OCI-LY1 (cell line): ENCODE data around the gene BACH2.

ENCODE experiments used
- H2AFZ ChIP-seq: fragments of 200-600 bp; sonication (generic), shearing (Covaris generic); 2 replicates; pipeline ENCODE4 v1.6.0; 2014; ENCODE audit warnings: antibody characterized with exemption, mild to moderate bottlenecking, low read length
- H3F3A ChIP-seq: fragments of 200-600 bp; sonication (generic), shearing (Covaris generic); 2 replicates; pipeline ENCODE4 v1.6.0; 2014; ENCODE audit warnings: mild to moderate bottlenecking, antibody characterized with exemption, low read length, moderate library complexity; ENCODE audit not compliant: insufficient read depth
- H3K27ac ChIP-seq: fragments of 200-600 bp; sonication (generic); 2 replicates; pipeline ENCODE4 v1.5.1; 2014; ENCODE audit warnings: low read length, mixed run types, mild to moderate bottlenecking, low read depth; ENCODE audit not compliant: poor library complexity, severe bottlenecking
- H3K27me3 ChIP-seq: fragments of 200-600 bp; sonication (generic); 2 replicates; pipeline ENCODE4 v1.6.0; 2014; ENCODE audit warnings: antibody characterized with exemption, mild to moderate bottlenecking, low read length, moderate library complexity; ENCODE audit not compliant: insufficient read depth
- H3K36me3 ChIP-seq: fragments of 200-600 bp; sonication (generic); 2 replicates; pipeline ENCODE4 v1.6.1; 2014; ENCODE audit warnings: mild to moderate bottlenecking, antibody characterized with exemption, low read length, moderate library complexity, mixed read lengths; ENCODE audit not compliant: insufficient read depth
- H3K4me1 ChIP-seq: fragments of 200-600 bp; sonication (generic); 2 replicates; pipeline ENCODE4 v1.5.1; 2014; ENCODE audit warnings: mild to moderate bottlenecking, low read length, moderate library complexity; ENCODE audit not compliant: insufficient read depth, severe bottlenecking
- H3K4me2 ChIP-seq: fragments of 200-600 bp; sonication (generic), shearing (Covaris generic); 2 replicates; pipeline ENCODE4 v1.6.1; 2014; ENCODE audit warnings: low read length
- H3K4me3 ChIP-seq: fragments of 200-600 bp; sonication (generic); 2 replicates; pipeline ENCODE4 v1.5.1; 2014; ENCODE audit warnings: low read length, low read depth, mild to moderate bottlenecking, mixed read lengths; ENCODE audit not compliant: poor library complexity, severe bottlenecking
- H3K79me2 ChIP-seq: fragments of 200-600 bp; shearing (Covaris generic); 2 replicates; pipeline ENCODE4 v1.6.1; 2016; ENCODE audit warnings: mixed run types, low read length, mixed read lengths; ENCODE audit not compliant: insufficient read depth
- H3K9ac ChIP-seq: fragments of 200-600 bp; sonication (generic), shearing (Covaris generic); 2 replicates; pipeline ENCODE4 v1.6.1; 2014; ENCODE audit warnings: mild to moderate bottlenecking, low read length, mixed read lengths
- H3K9me2 ChIP-seq: fragments of 200-600 bp; sonication (generic), shearing (Covaris generic); 2 replicates; pipeline ENCODE4 v1.6.1; 2014; ENCODE audit warnings: low read depth, mild to moderate bottlenecking, low read length, mixed read lengths
- H3K9me3 ChIP-seq: fragments of 200-600 bp; shearing (Covaris generic); 2 replicates; pipeline ENCODE4 v1.6.1; 2014; ENCODE audit warnings: low read length, mixed read lengths
- H4K20me1 ChIP-seq: fragments of 200-600 bp; sonication (generic), shearing (Covaris generic); 2 replicates; pipeline ENCODE4 v1.6.0; 2016; ENCODE audit warnings: mild to moderate bottlenecking, low read length; ENCODE audit not compliant: insufficient read depth
- CTCF ChIP-seq: fragments of 200-600 bp; sonication (generic), shearing (Covaris generic); IDR thresholded peaks from 2 replicates; pipeline ENCODE4 v1.5.1; 2017; ENCODE audit warnings: mild to moderate bottlenecking, antibody characterized with exemption, low read length, moderate library complexity, mixed read lengths
- EZH2 ChIP-seq: fragments of 200-600 bp; sonication (generic), shearing (Covaris generic); IDR thresholded peaks from 2 replicates; pipeline ENCODE4 v1.8.0; 2017; ENCODE audit warnings: borderline replicate concordance, mixed run types, mild to moderate bottlenecking, antibody characterized with exemption, low read length, moderate library complexity, mixed read lengths

BACH2 gene

GRCh38 chr6:90101403-90101802 is 195.2 kb downstream of the BACH2 start:
- TF ChIP-seq EZH2, result no peak
- TF ChIP-seq CTCF, result no peak
- no peaks in the 10 kb centered on the region for H4K20me1 ChIP-seq
- H2AFZ ChIP-seq, result no peak overlapping the region
- peaks cover 67% of the 10 kb centered on the region for H3K36me3 ChIP-seq
- H3K4me1 ChIP-seq, result peaks cover 37% of the 10 kb centered on the region
- no peak overlapping the region for H3K4me3 ChIP-seq
- no peaks in the 10 kb centered on the region for H3K9me2 ChIP-seq
- no peak overlapping the region for H3K27ac ChIP-seq
- no peaks in the 10 kb centered on the region for H3F3A ChIP-seq
- H3K79me2 ChIP-seq, result peaks cover 66% of the 10 kb centered on the region
- no peak overlapping the region for H3K4me2 ChIP-seq
- no peaks in the 10 kb centered on the region for H3K27me3 ChIP-seq
- H3K9ac ChIP-seq, result no peak overlapping the region
- H3K9me3 ChIP-seq, result no peaks in the 10 kb centered on the region

GRCh38 chr6:90100059-90100665 is 196.5 kb downstream of the BACH2 start:
- no peak overlapping the region for H3K4me3 ChIP-seq
- H3K4me2 ChIP-seq, result no peak overlapping the region
- no peak overlapping the region for H3K9ac ChIP-seq
- H3K27ac ChIP-seq, result no peak overlapping the region
- H2AFZ ChIP-seq, result no peak overlapping the region
- peaks cover 36% of the 10 kb centered on the region for H3K4me1 ChIP-seq
- H3K9me2 ChIP-seq, result no peaks in the 10 kb centered on the region
- no peaks in the 10 kb centered on the region for H4K20me1 ChIP-seq
- H3K79me2 ChIP-seq, result peaks cover 69% of the 10 kb centered on the region
- TF ChIP-seq EZH2, result no peak
- no peak for TF ChIP-seq CTCF
- no peaks in the 10 kb centered on the region for H3K27me3 ChIP-seq
- peaks cover 54% of the 10 kb centered on the region for H3K36me3 ChIP-seq
- no peaks in the 10 kb centered on the region for H3F3A ChIP-seq
- H3K9me3 ChIP-seq, result no peaks in the 10 kb centered on the region

- no peak overlapping the region for H3K9ac ChIP-seq
Observed at GRCh38 chr6:90098627-90099026, 198.0 kb downstream of the BACH2 start.

More at GRCh38 chr6:90098627-90099026, 198.0 kb downstream of the BACH2 start:
- Histone ChIP-seq H3K27ac (peak overlapping the region; percentile 20), H3K9me2 (no peaks in the 10 kb centered on the region), H2AFZ (no peak overlapping the region), H3K4me2 (no peak overlapping the region), H3K9me3 (no peaks in the 10 kb centered on the region), H4K20me1 (no peaks in the 10 kb centered on the region), H3K79me2 (peaks cover 84% of the 10 kb centered on the region), H3F3A (no peaks in the 10 kb centered on the region), H3K4me3 (no peak overlapping the region), H3K27me3 (no peaks in the 10 kb centered on the region), H3K4me1 (peaks cover 36% of the 10 kb centered on the region), H3K36me3 (peaks cover 49% of the 10 kb centered on the region)
- no peak for TF ChIP-seq EZH2
- no peak for TF ChIP-seq CTCF
